ENCODE results near the gene COLGALT1.
"Not testable (repeated sequence)": the region's sequence is repeated elsewhere in the genome, so short reads cannot be mapped to it uniquely, and the experiment has no call there.

COLGALT1 gene

DNA sequence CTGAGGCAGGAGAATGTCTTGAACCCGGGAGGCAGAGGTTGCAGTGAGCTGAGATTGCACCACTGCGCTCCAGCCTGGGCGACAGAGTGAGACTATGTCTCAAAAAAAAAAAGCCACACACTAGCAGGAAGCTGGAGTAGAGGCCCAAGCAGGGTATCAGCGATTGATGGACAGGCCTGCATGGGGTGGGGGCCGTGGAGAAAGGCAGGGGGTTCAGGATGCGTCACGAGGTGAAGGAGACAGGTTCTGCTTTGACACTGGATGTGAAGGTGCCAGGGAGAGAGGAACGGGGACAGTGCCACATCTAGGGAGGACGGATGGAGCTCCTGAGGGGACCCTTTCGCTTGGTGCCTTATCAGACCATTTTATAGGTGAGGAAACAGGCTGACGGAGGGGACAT, 7.1 kb downstream of the COLGALT1 start:
- no peak for DNase-seq

DNA sequence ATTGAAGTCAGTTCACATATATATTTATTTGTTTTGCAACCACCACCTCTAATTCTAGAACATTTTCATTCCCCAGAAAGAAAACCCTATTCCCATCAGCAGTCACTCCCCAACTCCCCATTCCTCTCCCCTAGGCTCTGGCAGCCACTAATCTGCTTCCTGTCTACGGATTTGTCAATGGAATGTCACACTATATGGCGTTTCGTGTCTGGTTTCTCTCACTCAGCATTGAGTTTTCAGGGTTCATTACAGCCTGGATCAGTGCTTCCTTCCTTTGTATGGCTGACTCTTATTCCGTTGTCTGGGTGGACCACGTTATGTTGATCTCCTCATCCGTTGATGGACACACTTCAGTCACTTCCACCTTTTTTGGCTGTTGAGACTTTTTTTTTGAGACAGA, 9.3 kb downstream of the COLGALT1 start:
- DNase-seq: no peak

DNA sequence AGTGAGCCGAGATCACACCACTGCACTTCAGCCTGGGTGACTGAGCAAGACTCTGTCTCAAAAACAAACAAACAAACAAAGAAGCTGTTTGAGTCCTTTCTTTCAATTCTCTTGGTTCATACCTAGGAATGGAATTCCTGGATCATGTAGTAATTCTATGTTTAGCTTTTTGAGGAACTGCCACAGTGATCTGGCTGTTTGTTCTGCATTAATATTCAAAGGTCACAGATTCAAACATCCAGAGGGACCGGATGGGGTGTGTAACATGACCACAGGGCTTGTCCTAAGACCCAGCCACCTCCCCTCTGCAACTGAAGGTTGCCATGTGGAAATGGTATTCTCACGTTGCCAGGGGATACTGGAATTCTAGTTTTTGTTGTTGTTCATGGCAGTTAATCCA, 10.2 kb downstream of the COLGALT1 start:
- DNase-seq: no peak

DNA sequence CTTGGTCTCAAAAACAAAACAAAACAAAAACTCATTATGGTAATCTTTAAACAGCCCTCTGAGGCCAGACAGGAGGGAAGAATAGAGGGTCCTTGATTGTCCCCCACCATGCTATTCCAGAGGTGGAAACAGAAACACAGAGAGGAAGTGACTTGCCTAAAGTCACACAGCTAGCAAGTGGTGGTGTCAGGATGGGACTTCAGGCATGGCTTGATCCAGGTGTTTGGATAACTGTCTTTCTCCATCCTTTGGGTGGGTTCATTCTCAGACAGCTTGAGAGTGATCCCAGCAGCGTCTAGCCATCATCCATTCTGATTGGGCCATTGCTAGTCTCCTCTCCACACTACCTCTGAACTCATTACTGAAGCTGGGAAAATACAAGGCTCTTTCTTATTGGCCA, 12.5 kb downstream of the COLGALT1 start:
- no peak for DNase-seq

DNA sequence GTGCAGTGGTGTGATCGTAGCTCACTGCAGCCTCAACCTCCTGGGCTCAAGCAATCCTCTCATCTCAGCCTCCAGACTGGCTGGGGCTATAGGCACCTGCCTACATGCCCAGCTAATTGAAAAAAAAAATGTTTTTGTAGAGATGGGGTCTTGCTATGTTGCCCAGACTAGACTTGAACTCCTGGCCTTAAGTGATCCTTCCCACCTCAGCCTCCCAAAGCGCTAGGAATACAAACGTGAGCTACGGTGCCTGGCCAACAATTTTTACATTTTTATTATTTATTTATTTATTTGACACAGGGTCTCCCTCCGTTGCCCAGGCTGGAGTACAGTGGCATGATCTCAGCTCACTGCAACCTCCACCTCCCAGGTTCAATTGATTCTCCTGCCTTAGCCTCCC, 14.8 kb downstream of the COLGALT1 start:
- DNase-seq: not testable (repeated sequence)

DNA sequence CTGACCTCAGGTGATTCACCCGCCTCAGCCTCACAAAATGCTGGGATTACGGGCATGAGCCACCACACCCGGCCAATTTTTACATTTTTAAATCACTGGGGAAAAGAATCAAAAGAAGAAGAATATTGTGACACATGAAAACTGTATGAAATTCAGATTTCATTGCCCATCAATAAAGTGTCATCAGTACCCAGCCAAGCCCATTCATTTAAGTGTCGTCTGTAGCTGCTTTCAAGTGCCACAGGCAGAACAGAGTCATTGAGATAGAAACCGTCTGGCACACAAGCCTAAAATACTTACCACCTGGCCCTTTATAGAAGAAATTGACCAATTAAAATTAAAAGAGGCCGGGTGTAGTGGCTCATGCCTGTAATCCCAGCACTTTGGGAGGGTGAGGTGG, 15.3 kb downstream of the COLGALT1 start:
- DNase-seq: no peak

DNA sequence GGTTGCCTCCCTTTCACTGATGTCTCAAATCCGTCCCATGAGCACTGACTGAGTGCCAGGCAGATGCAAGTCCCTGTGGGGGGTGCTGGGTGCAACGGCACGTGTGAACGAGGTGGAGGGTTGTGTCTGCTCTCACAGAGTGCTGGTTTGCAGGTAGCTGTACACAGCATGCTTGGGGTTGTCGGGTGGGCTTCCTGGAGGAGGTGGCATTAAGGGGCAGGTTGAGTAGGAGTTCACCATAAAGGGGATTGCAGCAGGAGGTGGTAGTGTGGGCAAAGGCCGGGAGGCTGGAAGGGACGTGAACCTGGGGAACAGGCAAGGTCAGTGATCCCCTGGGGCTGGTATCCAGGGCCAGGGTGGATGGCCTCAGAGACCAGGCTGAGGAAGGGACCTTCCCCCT, 17.2 kb downstream of the COLGALT1 start:
- DNase-seq: no peak

DNA sequence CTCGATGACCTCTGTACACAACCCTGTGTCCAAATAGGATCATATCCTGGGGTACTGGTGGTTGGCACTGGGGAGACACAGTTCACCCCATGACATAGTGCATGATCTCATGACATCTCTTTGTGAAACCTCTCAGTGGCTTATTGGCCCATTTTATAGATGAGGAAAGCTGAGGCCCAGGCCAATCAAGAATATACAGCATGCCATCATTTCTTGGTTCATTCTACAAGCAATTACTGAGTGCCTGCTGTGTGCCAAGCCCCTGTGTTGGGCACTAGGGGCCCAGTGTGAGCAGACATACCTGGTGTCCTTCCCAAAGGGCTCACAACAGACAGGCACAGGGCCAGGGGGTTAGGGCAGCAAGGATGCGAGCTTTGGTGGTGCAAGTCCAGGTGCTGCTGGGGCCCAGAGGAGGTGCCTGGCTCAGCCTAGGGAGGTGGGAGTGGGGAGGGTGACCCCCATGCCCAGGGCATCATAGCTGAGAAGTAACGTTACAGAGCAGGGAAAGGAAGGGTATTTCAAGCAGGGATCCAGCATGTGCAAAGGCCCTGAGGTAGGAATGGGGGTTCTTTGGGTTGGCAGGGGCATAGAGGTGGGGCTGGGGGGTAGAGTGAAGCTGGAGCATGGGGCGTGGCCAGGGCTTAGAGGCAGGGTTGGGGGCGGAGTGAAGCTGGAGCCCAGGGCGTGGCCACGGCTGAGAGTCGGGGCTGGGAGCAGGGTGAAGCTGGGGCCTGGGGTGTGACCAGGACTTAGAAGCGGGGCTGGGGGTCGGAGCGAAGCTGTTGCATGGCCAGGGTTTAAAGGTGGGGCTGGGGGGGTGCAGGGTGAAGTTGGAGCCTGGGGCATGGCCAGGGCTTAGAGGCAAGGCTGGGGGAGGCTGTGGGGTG, 20.7 kb downstream of the COLGALT1 start:
- DNase-seq: no peak

DNA sequence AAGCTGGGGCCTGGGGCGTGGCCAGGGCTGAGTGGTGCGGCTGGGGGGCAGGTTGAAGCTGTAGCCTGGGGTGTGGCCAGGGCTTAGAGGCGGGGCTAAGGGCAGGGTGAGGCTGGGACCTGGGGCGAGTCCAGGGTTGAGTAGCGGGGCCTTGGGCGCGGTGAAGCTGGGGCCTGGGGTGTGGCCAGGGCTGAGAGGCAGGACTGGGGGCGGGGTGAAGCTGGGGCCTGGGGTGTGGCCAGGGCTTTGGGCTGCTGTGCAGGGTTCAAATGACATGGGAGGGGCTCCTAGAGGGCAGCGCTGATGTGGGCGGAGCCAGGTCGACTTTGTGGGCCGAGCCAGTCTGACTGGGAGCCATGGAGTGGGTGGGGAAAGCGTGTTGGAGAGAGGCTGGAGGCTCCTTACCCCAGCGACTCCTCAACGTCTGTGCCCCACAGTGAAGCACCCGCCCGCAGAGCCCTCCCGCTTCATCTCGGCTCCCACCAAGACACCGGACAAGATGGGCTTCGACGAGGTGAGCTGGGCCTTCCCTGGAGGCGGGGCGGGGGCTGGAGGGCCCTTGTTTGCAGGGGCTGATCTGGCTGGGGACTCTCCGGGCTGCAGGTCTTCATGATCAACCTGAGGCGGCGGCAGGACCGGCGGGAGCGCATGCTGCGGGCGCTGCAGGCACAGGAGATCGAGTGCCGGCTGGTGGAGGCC, 21.5 kb downstream of the COLGALT1 start:
- no peak for DNase-seq

DNA sequence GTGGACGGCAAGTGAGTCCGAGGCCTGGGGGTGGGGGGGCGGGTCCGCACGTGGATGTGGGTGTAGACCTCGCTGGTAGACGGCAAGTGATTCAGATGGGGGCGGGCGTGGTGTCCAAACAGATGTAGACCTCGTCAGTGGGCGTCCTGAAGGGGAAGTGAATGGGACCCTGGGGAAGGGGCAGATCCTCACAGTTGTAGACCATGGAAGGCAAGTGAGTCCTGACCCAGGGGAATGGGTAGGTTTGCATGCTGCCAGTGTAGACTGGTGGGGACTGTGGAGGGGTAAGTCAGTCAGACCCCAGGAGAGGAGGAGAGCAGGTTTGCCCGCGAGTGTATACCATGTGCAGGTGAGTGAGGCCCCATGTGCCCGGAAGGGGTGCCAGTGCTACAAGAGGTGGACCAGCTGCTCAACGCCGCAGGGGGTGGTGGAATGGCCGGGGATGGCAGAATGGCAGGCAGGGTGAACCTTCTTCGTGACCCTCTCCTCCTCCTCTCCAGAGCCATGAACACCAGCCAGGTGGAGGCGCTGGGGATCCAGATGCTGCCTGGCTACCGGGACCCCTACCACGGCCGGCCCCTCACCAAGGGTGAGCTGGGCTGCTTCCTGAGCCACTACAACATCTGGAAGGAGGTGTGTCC, 22.1 kb downstream of the COLGALT1 start:
- DNase-seq: no peak

DNA sequence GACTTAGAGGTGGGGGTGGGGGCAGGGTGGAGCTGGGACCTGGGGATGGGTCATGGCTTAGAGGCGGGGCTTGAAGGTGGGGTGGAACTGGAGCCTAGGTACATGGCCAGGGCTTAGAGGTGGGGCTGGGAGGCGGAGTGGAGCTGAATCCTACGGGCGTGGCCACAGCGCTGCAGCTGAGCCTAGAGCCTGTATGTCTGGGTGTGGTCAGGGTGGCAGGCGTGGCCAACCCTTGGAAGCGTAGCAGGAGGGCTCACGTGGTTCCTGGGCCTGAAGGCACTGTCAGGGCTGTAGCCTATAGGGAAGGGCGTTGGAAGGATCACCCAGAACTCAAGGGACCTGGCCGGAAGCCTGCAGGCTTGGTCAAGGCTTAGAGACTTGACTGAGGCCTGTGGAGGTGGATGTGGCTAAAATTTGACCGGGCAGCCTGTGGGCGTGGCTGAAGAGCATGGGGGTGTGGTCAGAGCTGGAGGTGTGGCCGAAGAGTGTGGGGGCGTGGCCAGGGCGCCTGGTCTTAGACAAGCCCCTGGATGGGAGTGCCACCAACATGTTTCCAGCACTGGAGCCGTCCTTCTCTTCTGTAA, 24.3 kb downstream of the COLGALT1 start:
- no peak for DNase-seq

DNA sequence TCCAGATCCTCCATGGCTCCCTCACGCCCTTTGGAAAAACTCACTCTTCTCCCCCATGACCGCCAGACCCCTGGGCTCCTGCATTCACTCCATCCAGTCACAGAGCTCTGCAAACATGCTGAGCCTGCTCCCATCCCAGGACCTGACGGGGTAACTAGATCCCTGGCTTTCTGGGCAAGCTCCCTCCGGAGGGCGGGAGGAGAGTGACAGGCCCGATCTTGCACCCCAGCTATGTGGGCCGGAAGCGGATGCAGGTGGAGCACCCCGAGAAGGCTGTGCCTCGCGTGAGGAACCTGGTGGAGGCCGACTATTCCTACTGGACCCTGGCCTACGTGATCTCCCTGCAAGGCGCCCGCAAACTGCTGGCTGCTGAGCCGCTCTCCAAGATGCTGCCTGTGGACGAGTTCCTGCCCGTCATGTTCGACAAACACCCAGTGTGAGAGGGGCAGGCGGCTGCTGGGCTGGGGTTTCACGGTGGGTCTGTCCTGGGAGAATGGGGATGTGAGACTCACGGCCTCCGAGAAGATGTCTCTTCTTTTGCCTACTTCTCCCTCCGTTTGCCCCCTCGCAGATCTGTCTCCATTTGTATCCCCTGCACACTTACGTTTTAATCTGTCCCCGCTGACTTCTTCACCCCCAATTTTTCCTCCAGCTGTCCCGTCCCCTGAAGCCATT, 25.2 kb downstream of the COLGALT1 start:
- no peak for DNase-seq

DNA sequence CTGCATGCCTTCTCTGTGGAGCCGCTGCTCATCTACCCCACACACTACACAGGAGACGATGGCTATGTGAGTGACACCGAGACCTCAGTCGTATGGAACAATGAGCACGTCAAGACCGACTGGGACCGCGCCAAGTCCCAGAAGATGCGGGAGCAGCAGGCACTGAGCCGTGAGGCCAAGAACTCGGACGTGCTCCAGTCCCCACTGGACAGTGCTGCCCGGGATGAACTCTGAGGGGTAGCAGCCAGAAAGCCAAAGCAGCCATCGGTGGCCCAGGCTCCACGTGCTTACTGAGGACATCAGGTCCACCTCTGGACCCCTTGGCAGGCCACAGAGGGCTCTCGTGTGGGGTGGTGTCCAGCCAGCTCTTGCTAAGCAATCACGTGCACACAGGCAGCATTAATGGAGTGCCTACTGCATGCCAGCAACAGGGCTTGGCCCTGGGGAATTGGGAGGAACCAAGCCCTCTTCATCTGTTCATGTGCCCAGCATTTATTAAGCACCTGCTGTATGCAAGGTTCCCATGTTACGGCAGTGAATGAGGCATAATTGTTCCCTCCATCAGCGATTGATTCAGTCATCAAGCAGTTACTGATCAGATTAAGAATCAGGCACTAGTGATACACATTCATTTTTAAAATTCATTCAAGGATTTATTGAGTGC, 25.9 kb downstream of the COLGALT1 start:
- no peak for DNase-seq

DNA sequence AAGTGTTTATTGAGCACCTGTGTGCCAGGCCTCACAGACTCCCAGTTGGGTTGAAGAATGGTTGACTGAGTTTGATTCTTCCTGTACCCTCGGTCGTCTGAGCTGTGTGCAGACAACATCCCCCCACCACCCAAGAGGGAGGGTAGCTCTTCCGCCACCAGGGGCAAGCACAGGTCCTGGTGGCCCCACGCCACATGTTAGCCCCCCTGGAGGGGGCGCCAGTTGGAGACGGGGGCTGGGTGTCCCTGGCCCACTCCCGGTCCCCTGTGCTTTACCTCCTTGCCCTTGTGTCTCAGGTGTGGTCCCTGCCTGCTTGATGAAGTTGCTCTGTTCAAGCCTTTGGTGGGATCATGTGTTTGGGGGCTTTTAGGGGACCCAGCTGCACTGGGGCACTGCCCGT, 27.2 kb downstream of the COLGALT1 start:
- no peak for DNase-seq

DNA sequence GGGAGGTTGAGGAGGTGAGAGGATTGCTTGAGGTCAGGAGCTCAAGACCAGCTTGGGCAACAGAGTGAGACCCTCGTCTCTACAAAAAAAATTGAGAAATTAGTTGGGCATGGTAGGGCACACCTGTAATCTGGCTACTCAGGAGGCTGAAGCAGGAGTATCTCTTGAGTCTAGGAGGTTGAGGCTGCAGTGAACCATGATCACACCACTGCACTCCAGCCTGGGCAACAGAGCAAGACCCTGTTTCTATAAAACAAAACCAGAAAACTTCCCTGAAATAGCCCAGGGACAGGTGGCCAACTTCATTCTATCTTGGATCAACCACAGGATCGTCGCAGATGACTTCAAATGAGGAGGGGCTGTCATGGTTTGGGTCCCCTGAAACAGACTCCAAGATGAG, 28.7 kb downstream of the COLGALT1 start:
- DNase-seq: no peak

DNA sequence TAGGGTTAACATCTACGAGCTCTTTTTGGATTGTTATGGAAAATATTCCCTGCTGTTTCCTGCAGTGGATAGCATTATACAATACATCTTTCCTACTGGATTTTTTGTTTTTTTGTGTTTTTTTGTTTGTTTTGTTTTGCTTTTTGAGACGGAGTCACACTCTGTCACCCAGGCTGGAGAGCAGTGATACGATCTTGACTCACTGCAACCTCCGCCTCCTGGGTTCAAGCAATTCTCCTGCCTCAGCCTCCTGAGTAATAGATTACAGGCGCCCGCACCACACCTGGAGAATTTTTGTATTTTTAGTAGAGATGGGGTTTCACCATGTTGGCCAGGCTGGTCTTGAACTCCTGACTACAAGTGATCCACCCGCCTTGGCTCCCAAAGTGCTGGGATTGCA, 29.9 kb downstream of the COLGALT1 start:
- DNase-seq: not testable (repeated sequence)

DNA sequence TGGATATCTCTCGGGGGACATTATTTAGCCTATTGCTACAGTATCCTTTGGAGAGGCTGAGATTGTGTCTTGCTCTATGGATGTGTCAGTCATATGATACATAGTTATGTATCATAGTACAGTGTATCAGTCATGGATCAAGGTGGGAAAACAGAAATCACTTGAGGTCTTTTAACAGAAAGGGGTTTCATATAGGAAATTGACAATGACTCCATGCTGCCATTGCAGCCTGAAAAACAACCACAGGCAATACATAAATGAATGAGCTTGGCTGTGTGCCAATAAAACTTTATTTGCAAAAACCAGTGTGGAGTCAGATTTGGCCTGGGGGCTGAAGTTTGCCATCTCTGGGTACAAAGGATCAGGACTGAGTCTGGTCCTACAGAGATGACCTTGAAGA, 35.4 kb downstream of the COLGALT1 start:
- no peak for DNase-seq

DNA sequence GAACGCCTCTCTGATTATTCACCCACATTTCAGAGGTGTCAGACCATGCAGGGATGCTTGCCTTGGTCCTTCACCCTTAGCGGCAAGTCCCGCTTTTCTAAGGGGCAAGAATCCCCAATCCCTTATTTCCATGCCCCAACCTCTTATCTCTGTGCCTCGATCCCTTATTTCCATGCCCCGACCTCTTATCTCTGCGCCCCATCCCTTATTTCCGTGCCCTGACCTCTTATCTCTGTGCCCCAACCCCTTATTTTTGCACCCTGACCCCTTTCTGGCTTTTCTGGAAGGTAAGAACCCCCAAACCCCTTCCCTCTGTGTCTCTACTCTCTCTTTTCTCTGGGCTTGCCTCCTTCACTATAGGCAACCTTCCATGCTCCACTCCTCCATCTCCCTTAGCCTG, 38.8 kb downstream of the COLGALT1 start:
- not testable (repeated sequence) for DNase-seq

DNA sequence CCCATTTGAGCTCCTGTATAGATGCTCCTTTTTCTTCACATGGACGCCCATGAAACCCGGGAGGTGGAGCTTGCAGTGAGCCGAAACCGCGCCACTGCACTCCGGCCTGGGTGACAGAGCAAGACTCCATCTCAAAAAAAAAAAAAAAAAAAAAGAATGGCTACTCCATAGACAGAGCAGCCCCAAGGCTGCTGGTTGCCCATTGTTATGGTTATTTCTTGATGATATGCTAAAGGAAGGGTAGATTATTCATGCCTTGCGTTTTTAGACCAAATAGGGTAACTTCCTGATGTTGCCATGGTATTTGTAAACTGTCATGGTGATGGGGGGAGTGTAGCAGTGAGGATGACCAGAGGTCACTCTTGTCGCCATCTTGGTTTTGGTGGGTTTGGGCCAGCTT, 42.6 kb downstream of the COLGALT1 start:
- not testable (repeated sequence) for DNase-seq

DNA sequence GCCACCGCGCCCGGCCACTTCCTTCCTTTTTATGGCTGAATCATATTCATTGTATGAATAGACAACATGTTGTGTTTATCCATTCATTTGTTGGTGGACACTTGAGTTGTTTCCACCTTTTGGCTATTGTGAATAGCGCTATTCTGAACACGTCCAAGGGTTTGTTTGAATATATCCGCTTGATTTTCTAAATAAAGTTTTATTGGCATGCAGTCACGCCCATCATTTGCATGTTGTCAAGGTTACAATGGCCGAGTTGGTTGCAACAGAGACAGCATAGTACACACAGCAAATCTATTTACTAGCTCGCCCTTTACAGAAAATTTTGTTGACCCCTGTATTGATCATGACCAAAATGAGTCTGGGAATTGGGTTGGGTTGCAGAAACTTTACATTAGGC, 43.5 kb downstream of the COLGALT1 start:
- no peak for DNase-seq

DNA sequence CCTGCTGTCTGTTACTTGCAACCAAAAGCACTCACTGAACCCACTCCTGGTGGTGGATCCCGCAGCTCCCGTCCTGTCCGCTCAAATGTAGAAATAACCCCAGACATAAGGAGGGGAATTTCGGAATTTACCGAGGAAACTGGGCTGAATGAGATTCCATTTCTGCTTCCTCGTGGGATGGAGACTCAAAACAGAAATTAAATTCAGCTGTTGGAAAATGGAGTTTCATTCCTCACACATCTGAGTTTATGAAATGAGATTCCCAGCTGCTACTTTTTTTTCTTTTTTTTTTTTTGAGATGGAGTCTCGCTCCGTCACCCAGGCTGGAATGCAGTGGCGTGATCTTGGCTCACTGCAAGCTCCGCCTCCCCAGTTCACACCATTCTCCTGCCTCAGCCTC, 44.3 kb downstream of the COLGALT1 start:
- DNase-seq: no peak

DNA sequence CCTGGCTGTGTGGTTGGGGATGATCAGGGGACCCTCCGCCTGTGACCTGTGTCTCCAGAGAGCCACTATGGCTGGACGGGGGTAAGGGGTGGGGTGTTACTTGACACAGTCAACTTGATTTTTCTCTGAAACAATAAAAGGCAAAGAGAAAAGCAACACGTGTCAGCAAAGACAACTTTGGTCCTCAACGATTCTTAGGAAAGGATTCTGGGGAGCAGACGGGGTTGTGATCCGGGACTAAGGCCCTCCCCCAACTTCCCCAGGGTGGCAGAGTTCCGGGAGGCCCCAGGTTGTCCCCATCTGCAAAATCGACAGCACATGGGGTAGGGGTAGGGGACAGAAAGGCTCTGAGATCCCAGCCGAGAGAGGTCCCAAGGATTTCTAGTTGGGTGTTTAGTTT, 46.2 kb downstream of the COLGALT1 start:
- DNase-seq: no peak

Data from T1000 (cell line).